ENCODE results near the gene UQCRC1. TPM values are rescaled to one million over a fixed set of nuclear protein-coding genes. Genes with fewer than 3 reads are reported as not detected.

UQCRC1 gene
- total and polyA plus RNA-seq, 2 donors, result 108 to 159 TPM

Other genes with a start within 250 kb of the UQCRC1 start
- gene FBXW12, start 237.4 kb downstream of the UQCRC1 start, total RNA-seq, result 0.05 TPM
- gene FBXW12, start 237.4 kb downstream of the UQCRC1 start, polyA plus RNA-seq, result 0.07 TPM
- 7.7 TPM for gene PLXNB1, start 179.6 kb downstream of the UQCRC1 start, total RNA-seq
- 112 TPM for gene PLXNB1, start 179.6 kb downstream of the UQCRC1 start, polyA plus RNA-seq
- 17.8 TPM for gene CCDC51, start 169.5 kb downstream of the UQCRC1 start, total RNA-seq
- 14.1 TPM for gene CCDC51, start 169.5 kb downstream of the UQCRC1 start, polyA plus RNA-seq
- gene TMA7, start 169.4 kb downstream of the UQCRC1 start, total RNA-seq, result 660 TPM
- 735 TPM for gene TMA7, start 169.4 kb downstream of the UQCRC1 start, polyA plus RNA-seq
- gene ATRIP, start 162.9 kb downstream of the UQCRC1 start, total RNA-seq, result 6.2 TPM
- 8.4 TPM for gene ATRIP, start 162.9 kb downstream of the UQCRC1 start, polyA plus RNA-seq
- gene SHISA5, start 105.5 kb downstream of the UQCRC1 start, total RNA-seq, result 115 TPM
- gene SHISA5, start 105.5 kb downstream of the UQCRC1 start, polyA plus RNA-seq, result 104 TPM
- gene PFKFB4, start 52.8 kb downstream of the UQCRC1 start, total RNA-seq, result 6.1 TPM
- 3.5 TPM for gene PFKFB4, start 52.8 kb downstream of the UQCRC1 start, polyA plus RNA-seq
- gene UCN2, start 45.9 kb downstream of the UQCRC1 start, total RNA-seq, result 0.09 TPM
- gene UCN2, start 45.9 kb downstream of the UQCRC1 start, polyA plus RNA-seq, result 4.7 TPM
- gene COL7A1, start 14.3 kb downstream of the UQCRC1 start, total RNA-seq, result 4.4 TPM
- gene COL7A1, start 14.3 kb downstream of the UQCRC1 start, polyA plus RNA-seq, result 273 TPM
- gene TMEM89, start 12.1 kb upstream of the UQCRC1 start, total RNA-seq, result not detected
- gene TMEM89, start 12.1 kb upstream of the UQCRC1 start, polyA plus RNA-seq, result 0.23 TPM
- gene SLC26A6, start 25.8 kb upstream of the UQCRC1 start, total RNA-seq, result 8.9 TPM
- gene SLC26A6, start 25.8 kb upstream of the UQCRC1 start, polyA plus RNA-seq, result 24.7 TPM
- 0.38 TPM for gene CELSR3, start 53.2 kb upstream of the UQCRC1 start, total RNA-seq
- gene CELSR3, start 53.2 kb upstream of the UQCRC1 start, polyA plus RNA-seq, result 1.4 TPM
- 8.8 TPM for gene NCKIPSD, start 76.3 kb upstream of the UQCRC1 start, total RNA-seq
- 7.0 TPM for gene NCKIPSD, start 76.3 kb upstream of the UQCRC1 start, polyA plus RNA-seq
- gene IP6K2, start 107.6 kb upstream of the UQCRC1 start, total RNA-seq, result 98.4 TPM
- 134 TPM for gene IP6K2, start 107.6 kb upstream of the UQCRC1 start, polyA plus RNA-seq
- 8.0 TPM for gene PRKAR2A, start 238.2 kb upstream of the UQCRC1 start, total RNA-seq
- gene PRKAR2A, start 238.2 kb upstream of the UQCRC1 start, polyA plus RNA-seq, result 7.5 TPM

Data from thymus (tissue), 2 donors.